ENCODE data around the gene TTC34.
A peak's percentile ranks its signal among the peaks of the same experiment; 100 is the strongest.

DNA sequence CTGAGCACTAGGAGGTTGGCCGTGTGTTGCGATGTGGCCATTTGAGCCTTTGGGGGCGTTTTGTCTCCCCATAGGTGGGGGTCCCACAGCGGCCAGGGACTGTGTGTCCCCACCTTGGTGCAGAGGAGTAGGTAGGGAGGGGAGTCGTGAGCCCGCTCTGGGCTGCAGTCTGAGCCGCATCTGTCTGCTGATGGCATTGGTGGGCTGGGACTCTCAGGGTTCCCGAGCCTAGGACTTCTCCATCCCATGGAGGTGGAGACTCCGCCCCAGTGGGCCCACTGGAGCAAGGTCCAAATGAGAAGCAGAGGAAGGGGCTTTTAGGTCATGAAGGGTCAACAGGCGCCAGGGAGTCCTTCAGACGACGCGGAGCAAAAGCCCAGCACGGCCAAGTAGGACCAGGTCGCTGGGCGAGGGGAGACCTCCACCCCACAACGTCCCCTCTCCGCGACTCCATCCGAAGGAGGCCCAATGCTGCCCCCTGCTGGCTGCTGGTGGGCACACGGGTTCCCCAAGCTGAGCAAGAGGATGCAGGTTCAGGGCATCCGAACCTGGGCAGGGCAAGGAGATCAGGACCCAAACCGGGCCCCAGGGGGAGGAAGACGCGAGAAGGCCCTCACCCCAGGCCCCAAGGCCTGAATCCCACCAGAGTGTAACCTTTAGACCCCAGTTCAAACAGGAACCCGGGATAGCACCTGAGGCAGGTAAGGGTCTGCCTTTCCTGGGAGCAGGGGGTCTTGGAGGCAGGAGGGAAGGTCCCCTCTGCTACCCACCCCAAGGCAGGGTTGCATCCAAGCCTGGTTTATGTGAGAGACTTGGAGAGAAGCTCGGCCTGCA, 14.9 kb downstream of the TTC34 start:
- no peak for TF ChIP-seq POLR2A (IDR thresholded peaks at IDR 0.05)
- TF ChIP-seq, protein P1, sequence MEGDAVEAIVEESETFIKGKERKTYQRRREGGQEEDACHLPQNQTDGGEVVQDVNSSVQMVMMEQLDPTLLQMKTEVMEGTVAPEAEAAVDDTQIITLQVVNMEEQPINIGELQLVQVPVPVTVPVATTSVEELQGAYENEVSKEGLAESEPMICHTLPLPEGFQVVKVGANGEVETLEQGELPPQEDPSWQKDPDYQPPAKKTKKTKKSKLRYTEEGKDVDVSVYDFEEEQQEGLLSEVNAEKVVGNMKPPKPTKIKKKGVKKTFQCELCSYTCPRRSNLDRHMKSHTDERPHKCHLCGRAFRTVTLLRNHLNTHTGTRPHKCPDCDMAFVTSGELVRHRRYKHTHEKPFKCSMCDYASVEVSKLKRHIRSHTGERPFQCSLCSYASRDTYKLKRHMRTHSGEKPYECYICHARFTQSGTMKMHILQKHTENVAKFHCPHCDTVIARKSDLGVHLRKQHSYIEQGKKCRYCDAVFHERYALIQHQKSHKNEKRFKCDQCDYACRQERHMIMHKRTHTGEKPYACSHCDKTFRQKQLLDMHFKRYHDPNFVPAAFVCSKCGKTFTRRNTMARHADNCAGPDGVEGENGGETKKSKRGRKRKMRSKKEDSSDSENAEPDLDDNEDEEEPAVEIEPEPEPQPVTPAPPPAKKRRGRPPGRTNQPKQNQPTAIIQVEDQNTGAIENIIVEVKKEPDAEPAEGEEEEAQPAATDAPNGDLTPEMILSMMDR (IDR thresholded peaks at IDR 0.05), result peak; percentile 20 to 65 (median 38)
- TF ChIP-seq POLR2AphosphoS5 (IDR thresholded peaks at IDR 0.05), result no peak

Data from sigmoid colon (tissue), 4 donors.